OCI-LY3 (cell line): ENCODE results near the gene SNW1.
A peak's percentile ranks its signal among the peaks of the same experiment; 100 is the strongest.
"Not testable (repeated sequence)": the region's sequence is repeated elsewhere in the genome, so short reads cannot be mapped to it uniquely, and the experiment has no call there.

ENCODE experiments used
- H2AFZ ChIP-seq: fragments of 200-600, 300-600 bp; shearing (Covaris generic); 2 replicates; pipeline ENCODE4 v1.6.0; 2014; ENCODE audit warnings: antibody characterized with exemption, low read depth, low read length
- H3K27ac ChIP-seq: fragments of 200-600, 300-600 bp; sonication (generic); 2 replicates; pipeline ENCODE4 v1.5.1; 2014; ENCODE audit warnings: mild to moderate bottlenecking, low read length, moderate library complexity, mixed read lengths
- H3K27me3 ChIP-seq: fragments of 200-600, 300-600 bp; sonication (generic); 2 replicates; pipeline ENCODE4 v1.6.1; 2014; ENCODE audit warnings: low read depth, low read length, mixed read lengths
- H3K36me3 ChIP-seq: fragments of 200-600, 300-600 bp; sonication (generic); replicated peaks from 2 replicates; pipeline ENCODE3; 2014; ENCODE audit warnings: low read depth, low read length, mixed read lengths
- H3K4me1 ChIP-seq: fragments of 300-600, 200-600 bp; sonication (generic); 2 replicates; pipeline ENCODE4 v1.6.1; 2014; ENCODE audit warnings: low read length, mixed read lengths
- H3K4me2 ChIP-seq: fragments of 200-600, 300-600 bp; sonication (generic); 2 replicates; pipeline ENCODE4 v1.6.1; 2014; ENCODE audit warnings: low read length, mixed read lengths
- H3K4me3 ChIP-seq: fragments of 300-600, 200-600 bp; sonication (generic); 2 replicates; pipeline ENCODE4 v1.5.1; 2014; ENCODE audit warnings: antibody characterized with exemption, mild to moderate bottlenecking, low read length, moderate library complexity
- H3K79me2 ChIP-seq: fragments of 300-600, 200-600 bp; shearing (Covaris generic); 2 replicates; pipeline ENCODE4 v1.6.1; 2014; ENCODE audit warnings: mild to moderate bottlenecking, low read length, mixed read lengths
- H3K9ac ChIP-seq: fragments of 300-600, 200-600 bp; shearing (Covaris generic); 2 replicates; pipeline ENCODE4 v1.6.0; 2014; ENCODE audit warnings: mild to moderate bottlenecking, low read length, moderate library complexity
- H3K9me3 ChIP-seq: fragments of 200-600, 300-600 bp; shearing (Covaris generic); 2 replicates; pipeline ENCODE4 v1.6.1; 2014; ENCODE audit warnings: low read length, mixed read lengths; ENCODE audit not compliant: insufficient read depth
- H4K20me1 ChIP-seq: fragments of 200-600, 300-600 bp; sonication (generic); 2 replicates; pipeline ENCODE4 v1.6.1; 2016; ENCODE audit warnings: low read length, mixed read lengths; ENCODE audit not compliant: insufficient read depth
- EZH2phosphoT487 ChIP-seq: fragments of 200-600 bp; shearing (Covaris generic); IDR thresholded peaks from 2 replicates; pipeline ENCODE4 v1.6.1; 2018; ENCODE audit warnings: antibody characterized with exemption, mixed run types, low read depth
- TF ChIP-seq, protein P1 (sequence below): fragments of 200-600, 300-600 bp; sonication (generic); IDR thresholded peaks from 2 replicates; pipeline ENCODE4 v1.5.1; 2014; ENCODE audit warnings: antibody characterized with exemption, low read length, low read depth

SNW1 gene

DNA sequence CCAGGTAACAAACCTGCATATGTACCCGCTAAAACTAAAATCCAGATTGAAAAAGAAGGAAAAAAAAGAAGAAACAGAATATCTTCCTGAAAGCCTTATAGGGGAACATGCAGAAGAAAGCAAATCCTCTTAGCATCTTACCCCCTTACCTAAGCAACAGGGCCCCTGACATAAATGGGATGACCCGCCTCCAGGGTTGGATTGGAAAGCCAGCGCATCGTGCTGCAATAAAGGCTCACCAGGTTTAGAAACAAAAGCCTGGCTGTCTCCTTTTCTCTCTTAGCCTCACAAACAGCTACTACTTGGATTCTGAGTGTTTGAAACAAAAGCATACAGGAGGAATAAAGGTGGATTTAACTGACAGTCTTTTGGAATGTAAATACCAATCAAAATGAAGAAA is 25.2 kb upstream of the SNW1 start:
- Histone ChIP-seq H3K4me2 (no peak overlapping the region), H3K4me3 (no peak overlapping the region), H3K27ac (no peak overlapping the region), H2AFZ (no peak overlapping the region), H4K20me1 (no peaks in the 10 kb centered on the region), H3K9me3 (no peaks in the 10 kb centered on the region), H3K36me3 (no peaks in the 10 kb centered on the region), H3K9ac (no peak overlapping the region), H3K27me3 (no peaks in the 10 kb centered on the region), H3K79me2 (no peaks in the 10 kb centered on the region), H3K4me1 (peaks cover 15% of the 10 kb centered on the region)
- no peak for TF ChIP-seq EZH2phosphoT487
- TF ChIP-seq, protein P1, sequence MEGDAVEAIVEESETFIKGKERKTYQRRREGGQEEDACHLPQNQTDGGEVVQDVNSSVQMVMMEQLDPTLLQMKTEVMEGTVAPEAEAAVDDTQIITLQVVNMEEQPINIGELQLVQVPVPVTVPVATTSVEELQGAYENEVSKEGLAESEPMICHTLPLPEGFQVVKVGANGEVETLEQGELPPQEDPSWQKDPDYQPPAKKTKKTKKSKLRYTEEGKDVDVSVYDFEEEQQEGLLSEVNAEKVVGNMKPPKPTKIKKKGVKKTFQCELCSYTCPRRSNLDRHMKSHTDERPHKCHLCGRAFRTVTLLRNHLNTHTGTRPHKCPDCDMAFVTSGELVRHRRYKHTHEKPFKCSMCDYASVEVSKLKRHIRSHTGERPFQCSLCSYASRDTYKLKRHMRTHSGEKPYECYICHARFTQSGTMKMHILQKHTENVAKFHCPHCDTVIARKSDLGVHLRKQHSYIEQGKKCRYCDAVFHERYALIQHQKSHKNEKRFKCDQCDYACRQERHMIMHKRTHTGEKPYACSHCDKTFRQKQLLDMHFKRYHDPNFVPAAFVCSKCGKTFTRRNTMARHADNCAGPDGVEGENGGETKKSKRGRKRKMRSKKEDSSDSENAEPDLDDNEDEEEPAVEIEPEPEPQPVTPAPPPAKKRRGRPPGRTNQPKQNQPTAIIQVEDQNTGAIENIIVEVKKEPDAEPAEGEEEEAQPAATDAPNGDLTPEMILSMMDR: no peak

DNA sequence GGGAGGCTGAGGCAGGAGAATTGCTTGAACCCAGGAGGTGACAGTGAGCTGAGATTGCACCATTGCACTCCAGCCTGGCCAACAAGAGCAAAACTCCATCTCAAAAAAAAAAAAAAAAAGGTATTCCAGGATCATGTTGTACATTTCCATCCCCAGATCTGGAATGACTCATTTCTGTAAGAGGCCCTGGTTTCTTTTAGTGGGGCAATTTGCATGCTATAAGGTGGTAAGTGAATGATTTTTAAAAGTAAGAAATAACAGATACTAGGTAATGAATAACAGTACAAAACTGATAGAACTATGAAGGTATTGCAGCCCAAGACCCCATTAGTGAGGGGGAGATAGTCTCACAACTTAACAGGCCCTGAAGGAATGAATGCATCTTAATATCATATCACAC is 21.2 kb upstream of the SNW1 start:
- peak overlapping the region; percentile 67; the same call in 1 of the 2 replicates for H3K9ac ChIP-seq
- H3K27ac ChIP-seq: peak overlapping the region; percentile 58; the same call in 1 of the 2 replicates
- H3K79me2 ChIP-seq: no peaks in the 10 kb centered on the region
- H2AFZ ChIP-seq: no peak overlapping the region
- H3K27me3 ChIP-seq: no peaks in the 10 kb centered on the region
- H3K4me1 ChIP-seq: peaks cover 17% of the 10 kb centered on the region
- no peaks in the 10 kb centered on the region for H3K36me3 ChIP-seq
- no peaks in the 10 kb centered on the region for H4K20me1 ChIP-seq
- H3K9me3 ChIP-seq: no peaks in the 10 kb centered on the region
- peak overlapping the region; percentile 72 for H3K4me3 ChIP-seq
- H3K4me2 ChIP-seq: peak overlapping the region; percentile 79
- TF ChIP-seq, protein P1: no peak
- TF ChIP-seq EZH2phosphoT487: no peak

DNA sequence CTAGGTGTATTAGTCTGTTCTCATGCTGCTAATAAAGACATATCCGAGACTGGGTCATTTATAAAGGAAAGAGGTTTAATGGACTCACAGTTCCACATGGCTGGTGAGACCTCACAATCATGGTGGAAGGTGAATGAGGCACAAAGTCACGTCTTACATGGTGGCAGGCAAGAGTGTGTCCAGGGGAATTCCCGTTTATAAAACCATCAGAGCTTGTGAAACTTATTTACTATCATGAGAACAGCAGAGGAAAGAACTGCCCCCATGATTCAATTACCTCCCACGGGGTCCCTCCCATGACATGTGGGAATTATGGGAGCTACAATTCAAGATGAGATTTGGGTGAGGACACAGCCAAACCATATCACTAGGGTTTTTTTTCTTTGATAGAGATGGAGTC is 13.0 kb upstream of the SNW1 start:
- not testable (repeated sequence) for H2AFZ ChIP-seq, H3K4me3 ChIP-seq, H3K36me3 ChIP-seq, H3K79me2 ChIP-seq, H3K27me3 ChIP-seq, H3K4me1 ChIP-seq, H3K4me2 ChIP-seq, H3K27ac ChIP-seq, H4K20me1 ChIP-seq, H3K9me3 ChIP-seq, H3K9ac ChIP-seq

DNA sequence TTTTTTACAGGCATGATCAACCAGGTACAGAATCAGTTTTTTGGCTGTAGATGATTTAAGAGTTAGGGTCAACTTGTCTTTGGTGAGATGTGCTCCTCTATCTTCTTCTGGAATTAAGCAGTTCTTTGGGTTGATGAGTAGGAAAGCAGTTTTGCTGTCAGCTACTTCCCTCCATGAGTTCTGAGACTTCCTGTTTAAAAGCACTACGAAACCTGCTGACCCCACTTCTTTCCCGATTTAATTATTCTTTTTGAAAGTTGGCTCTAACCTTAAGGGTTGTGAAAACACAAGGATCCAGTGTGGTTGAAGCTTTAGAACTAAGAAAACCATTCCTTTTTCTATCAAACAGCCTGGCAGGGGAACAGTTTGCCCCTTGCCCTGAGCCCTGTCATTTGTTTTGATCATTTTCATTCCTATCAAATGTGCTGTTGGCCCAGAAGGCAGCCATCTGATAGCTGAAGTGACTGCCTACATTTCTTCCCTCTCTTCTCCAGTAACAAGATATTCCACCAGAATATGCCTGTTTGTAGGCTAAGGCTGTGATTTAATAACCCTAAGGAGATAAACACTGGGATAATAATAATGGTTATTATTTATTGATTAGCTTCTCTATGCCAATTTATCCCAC is 7.6 kb upstream of the SNW1 start:
- peak overlapping the region; percentile 30; the same call in 1 of the 2 replicates for H3K4me2 ChIP-seq
- not testable (repeated sequence) for H3K27me3 ChIP-seq, H3K9ac ChIP-seq, H3K36me3 ChIP-seq, H3K27ac ChIP-seq, H4K20me1 ChIP-seq, H3K79me2 ChIP-seq, H3K4me3 ChIP-seq, H3K9me3 ChIP-seq, H3K4me1 ChIP-seq, H2AFZ ChIP-seq

DNA sequence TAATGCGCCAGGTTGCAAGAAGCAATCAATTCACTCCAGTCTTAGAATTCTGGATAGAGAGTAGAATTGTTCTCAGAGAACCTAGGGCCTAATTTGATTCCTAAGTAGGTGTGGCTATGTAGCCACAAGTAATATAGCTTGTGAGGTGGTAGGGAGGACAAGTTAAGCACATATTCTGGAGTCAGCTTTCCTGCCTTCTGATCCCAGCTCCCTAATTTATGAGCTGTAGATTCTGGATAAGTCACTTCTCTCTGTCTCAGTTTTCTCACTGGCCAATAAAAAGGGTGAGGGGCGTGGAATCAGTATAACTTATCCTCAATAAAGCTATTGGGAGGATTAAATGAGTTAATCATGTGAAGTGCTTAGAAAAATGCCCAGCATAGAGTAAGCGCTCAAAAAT is 3.0 kb upstream of the SNW1 start:
- Histone ChIP-seq H2AFZ (no peak overlapping the region), H3K79me2 (peaks cover 20% of the 10 kb centered on the region), H3K27ac (no peak overlapping the region), H3K9ac (no peak overlapping the region), H4K20me1 (peaks cover 2% of the 10 kb centered on the region; the same call in 1 of the 2 replicates), H3K4me1 (peaks cover 10% of the 10 kb centered on the region; the same call in 1 of the 2 replicates), H3K27me3 (no peaks in the 10 kb centered on the region), H3K9me3 (no peaks in the 10 kb centered on the region), H3K36me3 (no peaks in the 10 kb centered on the region), H3K4me3 (no peak overlapping the region), H3K4me2 (no peak overlapping the region)
- no peak for TF ChIP-seq EZH2phosphoT487
- TF ChIP-seq, protein P1: no peak
